HuH-7 (cell line): Measurements from ENCODE around the gene ARAP3.
"Not testable (repeated sequence)": the region's sequence is repeated elsewhere in the genome, so short reads cannot be mapped to it uniquely, and the experiment has no call there.

Experiments used
- DNase-seq: peaks from one replicate; pipeline ENCODE4 v3.0.0; 2011; ENCODE audit warnings: low spot score

ARAP3 gene

DNA sequence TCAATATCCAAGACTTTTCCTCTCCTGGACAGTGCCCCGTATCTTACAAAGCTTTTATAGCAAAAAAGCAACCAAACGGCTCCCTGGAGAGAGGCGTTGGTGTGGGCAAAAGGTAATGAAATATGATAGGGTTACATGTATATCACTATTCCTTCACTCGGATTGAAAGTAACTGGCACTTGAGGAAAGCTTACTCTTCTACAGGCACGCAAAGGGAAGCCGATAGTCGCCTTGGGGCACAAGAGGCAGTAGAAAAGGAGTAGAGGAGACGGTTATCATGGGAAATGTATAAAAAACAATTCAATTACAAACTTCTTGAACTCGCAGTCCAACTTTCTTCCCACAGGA is 64.4 kb downstream of the ARAP3 start:
- no peak for DNase-seq

DNA sequence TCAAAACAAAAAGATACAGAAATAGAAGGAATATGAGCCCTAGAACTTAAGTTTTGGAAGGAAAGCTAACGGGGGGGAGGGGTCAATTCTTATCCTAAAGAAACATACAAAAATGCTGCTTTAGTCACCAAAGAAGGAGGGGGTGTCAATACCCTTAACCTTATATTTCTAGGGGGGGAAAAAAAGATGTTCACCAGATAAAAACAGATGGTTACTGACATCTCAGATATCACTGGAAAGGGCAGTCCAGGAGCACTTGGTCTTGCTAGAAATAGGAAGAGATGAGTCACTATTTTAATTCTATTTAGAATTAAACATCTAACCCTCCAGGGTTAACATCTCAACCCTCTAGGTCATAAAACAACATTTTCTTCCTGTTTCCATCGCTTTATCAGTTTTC is 64.9 kb downstream of the ARAP3 start:
- no peak for DNase-seq

DNA sequence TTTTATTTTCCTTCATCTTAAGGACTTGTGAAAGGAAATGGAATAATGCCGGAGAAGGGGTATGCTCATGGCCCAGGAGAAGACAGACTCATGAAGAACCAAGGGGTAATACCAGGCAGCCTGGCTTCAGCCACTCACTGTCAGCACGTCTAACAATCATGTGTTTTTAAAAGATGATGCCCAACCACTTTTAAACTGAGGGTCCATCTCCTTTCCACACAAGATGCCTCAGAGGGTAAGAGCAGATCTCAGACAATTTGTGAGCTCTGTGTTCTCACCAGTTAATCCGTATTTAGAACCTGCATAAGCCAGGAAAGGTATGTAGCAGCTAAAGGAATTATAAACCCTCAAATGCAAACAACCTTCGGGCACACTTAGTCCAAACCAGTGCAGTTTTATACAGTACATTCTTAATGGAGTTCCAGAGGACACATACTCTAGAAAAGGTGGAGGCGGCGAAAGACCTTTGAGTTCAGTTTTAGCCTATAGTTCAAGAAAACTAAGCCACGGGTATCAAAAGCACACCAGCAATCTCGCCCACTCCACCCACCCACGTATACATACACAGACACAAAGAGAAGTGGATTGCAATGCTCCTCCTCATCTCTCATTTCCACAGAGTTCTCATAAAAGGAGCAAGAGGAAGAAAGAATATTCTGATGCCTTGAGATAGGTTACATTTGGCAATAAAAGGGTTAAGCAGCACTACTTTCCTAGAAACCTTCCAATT is 65.9 kb downstream of the ARAP3 start:
- no peak for DNase-seq

DNA sequence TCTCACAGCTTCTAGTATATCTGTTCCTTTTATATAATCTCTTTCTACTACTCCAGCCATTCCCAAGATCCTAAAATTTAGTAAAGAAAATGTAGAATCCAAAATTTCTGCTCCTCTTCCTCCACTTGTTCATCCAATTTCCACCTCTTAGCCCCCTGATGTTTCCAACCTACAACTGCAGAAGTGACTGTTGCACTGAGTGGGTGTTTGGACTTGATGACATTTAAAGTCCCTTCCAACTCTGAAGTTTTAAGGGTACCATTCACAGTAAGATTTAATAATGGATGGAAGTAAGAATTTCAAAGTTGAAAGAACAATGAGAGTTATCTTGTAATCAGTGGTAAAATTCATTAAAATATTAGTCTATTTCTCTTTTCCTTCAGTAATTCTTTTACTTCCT is 68.7 kb downstream of the ARAP3 start:
- DNase-seq, result no peak

DNA sequence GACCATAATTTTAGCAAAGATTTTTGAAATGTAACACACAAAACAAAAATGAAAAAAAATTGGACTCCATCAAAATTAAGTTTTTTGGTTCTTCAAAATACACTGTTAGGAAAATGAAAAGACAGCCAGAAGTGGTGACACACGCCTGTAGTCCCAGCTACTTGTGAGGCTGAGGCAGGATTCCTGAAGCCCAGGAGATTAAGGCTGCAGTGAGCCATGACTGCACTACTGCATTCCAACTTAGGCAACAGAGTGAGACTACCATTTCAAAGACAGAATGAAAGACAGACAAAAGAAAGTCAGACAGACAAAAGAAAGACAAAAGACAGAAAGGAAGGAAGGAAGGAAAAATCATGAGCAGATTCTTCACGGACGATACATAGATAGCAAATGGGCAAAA is 70.7 kb downstream of the ARAP3 start:
- DNase-seq, result no peak

DNA sequence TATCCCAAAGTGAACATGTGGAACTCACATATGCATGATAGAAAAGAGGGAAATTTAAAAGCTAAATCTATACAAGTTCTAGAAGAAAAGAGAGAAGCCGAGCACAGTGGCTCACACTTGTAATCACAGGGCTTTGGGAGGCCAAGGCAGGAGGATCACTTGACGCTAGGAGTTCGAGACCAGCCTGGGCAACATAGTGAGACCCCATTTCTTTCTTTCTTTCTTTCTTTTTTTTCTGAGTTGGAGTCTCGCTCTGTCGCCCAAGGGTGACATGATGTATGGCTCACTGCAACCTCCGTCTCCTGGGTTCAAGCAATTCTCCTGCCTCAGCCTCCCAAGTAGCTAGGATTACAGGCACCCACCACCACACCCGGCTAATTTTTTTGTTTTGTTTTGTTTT is 72.1 kb downstream of the ARAP3 start:
- not testable (repeated sequence) for DNase-seq

DNA sequence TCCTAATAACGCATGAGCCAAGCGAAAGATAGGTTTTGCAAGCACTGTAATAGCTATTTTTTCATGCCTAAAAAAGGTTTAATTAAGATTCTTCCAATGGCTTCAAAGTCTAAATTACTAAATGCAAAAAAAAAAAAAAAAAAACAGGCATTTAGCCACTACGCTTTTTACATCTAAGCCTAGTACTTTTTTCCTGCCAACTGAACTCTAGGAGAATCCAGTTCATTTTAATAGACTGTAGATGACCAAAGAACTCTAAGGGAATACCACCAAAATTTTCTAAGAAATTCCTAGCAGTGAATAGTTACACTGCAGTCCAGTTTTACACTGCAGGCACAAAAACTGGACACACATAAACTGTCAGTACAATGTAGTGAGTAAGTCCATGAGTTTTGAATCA is 73.0 kb downstream of the ARAP3 start:
- no peak for DNase-seq

DNA sequence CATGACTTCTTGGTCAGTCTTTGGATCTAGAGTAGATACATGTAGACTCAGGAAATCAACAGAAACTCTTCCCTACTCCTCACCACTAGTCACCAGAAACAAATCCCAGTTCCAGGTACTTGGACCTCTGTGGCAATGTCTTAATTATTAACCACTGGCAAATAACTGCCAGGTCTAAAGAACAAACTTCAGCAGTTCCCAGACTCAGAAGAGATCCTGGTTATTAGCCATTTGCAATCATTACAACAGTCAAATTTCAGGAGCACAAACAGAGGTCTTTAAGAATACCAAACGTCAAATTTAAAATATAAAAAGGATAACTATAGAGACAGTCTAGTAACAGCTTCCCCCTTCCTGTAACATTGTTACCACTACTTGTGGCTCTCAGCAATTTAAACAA is 73.5 kb downstream of the ARAP3 start:
- peak; percentile 34 for DNase-seq

DNA sequence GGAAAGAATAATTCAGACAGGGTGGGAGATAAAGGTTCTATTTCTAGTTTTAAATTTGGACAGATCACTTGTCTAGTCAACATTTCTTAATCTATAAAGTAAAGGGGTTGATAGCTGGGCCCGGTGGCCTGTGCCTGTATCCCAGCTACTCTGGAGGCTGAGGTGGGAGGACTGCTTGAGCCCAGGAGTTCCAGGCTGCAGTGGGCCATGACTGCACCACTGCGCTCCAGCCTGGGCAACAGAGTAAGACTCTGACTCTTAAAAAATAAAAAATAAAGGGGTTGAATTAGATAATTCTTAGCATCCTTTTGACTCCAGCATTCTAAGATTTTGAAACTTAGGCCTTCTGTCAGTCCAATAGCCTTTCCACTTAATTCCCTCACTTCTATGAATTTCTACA is 74.0 kb downstream of the ARAP3 start:
- no peak for DNase-seq

DNA sequence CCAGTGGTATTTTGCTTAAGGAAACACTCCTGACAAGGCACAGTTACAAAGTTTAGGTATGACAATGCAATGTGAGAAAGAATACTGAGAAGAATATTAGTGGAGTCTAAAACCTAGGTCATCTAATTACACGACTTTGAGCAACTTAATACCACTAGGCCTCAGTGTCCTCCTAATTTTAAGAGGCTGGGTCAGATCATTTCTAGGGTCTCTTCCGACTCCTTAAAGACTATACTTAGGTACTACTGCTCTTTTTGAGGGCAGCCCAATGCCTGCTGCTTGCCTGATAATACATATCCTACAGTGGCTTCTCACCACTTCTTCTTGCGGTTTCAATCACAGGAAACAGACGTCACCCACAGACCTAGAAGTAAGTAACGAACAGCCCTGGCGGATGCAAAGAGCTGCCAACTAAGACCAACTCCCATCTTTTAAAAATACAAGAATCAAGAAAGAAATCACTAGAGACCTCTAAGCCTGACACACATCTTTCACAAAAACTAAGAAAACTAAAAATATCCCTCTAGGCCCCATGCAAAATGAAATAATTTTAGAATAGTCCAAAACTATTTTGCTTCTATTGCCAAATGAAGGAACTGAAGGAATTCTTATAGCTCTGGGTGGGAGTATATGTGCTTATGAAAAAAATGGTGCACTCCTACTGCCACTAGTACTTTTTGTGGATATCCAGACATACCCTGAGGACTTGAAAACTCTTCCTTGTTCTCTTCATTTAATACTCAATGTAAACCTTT is 76.3 kb downstream of the ARAP3 start:
- no peak for DNase-seq

DNA sequence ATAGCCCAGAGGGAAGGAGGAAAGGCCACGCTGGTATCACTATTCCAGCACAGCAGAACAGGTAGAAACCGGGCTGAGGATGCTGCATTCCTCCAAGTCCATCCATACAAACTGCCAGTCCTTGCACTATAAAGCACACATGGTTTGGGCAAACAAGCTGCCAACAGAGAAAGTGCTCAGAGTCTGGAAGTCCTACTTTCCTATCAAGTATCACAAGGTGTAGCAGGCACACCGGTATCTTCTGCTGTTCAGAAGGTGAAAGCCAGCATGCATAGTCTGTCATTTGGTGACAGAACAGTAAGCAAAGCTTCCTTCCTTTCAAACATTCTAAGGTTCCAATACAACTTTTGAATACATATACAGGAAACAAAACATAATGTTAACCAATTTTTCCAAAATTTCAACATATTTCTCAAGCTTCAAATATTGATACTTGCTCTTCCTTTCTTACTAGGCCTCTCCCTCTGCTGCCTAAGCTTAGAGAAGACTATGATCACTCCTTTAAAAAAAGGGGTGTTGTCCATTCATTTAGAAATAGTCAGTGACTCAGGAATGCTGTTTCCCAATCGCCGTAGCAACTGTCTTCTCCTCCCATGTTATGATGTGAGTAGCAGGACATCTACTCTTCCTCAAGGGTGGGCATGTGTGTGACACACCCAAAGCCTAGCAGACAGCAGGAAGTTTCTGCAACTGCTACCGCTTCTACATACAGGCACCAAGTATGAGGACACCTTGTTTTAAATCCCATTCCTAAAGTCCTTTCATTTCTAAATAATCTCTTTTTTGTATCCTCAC is 77.9 kb downstream of the ARAP3 start:
- peak; percentile 12 for DNase-seq
